H9 (cell line): Measurements from ENCODE around the gene GPHN. TPM values are rescaled to one million over a fixed set of nuclear protein-coding genes. Genes with fewer than 3 reads are reported as not detected.

ENCODE experiments used
- DNase-seq: peaks from one replicate; pipeline ENCODE4 v3.0.0-alpha.2; 2017
- H2AFZ ChIP-seq: one replicate; pipeline ENCODE4 v1.6.1; 2013; ENCODE audit warnings: mild to moderate bottlenecking, low read length, control low read depth, moderate library complexity
- H2AK5ac ChIP-seq: 2 replicates; pipeline ENCODE4 v1.6.1; 2013; ENCODE audit warnings: low read length, control low read depth, mixed read lengths; ENCODE audit not compliant: insufficient read length
- H2BK120ac ChIP-seq: one replicate; pipeline ENCODE4 v1.6.1; 2013; ENCODE audit warnings: low read depth, mild to moderate bottlenecking, low read length, control low read depth, inconsistent platforms; ENCODE audit not compliant: poor library complexity, severe bottlenecking
- H2BK12ac ChIP-seq: 2 replicates; pipeline ENCODE4 v1.6.1; 2013; ENCODE audit warnings: low read length, control low read depth, mixed read lengths, low read depth; ENCODE audit not compliant: insufficient read length
- H2BK15ac ChIP-seq: 2 replicates; pipeline ENCODE4 v1.6.1; 2013; ENCODE audit warnings: low read depth, low read length, control low read depth
- H2BK20ac ChIP-seq: one replicate; pipeline ENCODE4 v1.6.1; 2013; ENCODE audit warnings: low read depth, mild to moderate bottlenecking, low read length, control low read depth, inconsistent platforms; ENCODE audit not compliant: poor library complexity, severe bottlenecking
- H2BK5ac ChIP-seq: 2 replicates; pipeline ENCODE4 v1.6.1; 2013; ENCODE audit warnings: low read length, control low read depth, mixed read lengths; ENCODE audit not compliant: insufficient read length
- H3K14ac ChIP-seq: 2 replicates; pipeline ENCODE4 v1.6.1; 2013; ENCODE audit warnings: low read length, control low read depth; ENCODE audit not compliant: insufficient read depth
- H3K18ac ChIP-seq: 2 replicates; pipeline ENCODE4 v1.6.1; 2013; ENCODE audit warnings: low read depth, mild to moderate bottlenecking, mixed read lengths, low read length, control low read depth; ENCODE audit not compliant: insufficient read length
- H3K23ac ChIP-seq: 2 replicates; pipeline ENCODE4 v1.6.1; 2013; ENCODE audit warnings: low read length, control low read depth, mixed read lengths, low read depth; ENCODE audit not compliant: insufficient read length
- H3K23me2 ChIP-seq: 2 replicates; pipeline ENCODE4 v1.6.1; 2013; ENCODE audit warnings: low read depth, mild to moderate bottlenecking, mixed read lengths, low read length, control low read depth; ENCODE audit not compliant: insufficient read length, poor library complexity, severe bottlenecking
- H3K27ac ChIP-seq: 2 replicates; pipeline ENCODE4 v1.5.1; 2013; ENCODE audit warnings: low read length, control low read depth, mixed read lengths, low read depth; ENCODE audit not compliant: insufficient read length
- H3K27me3 ChIP-seq: 2 replicates; pipeline ENCODE4 v1.6.1; 2013; ENCODE audit warnings: low read length, control low read depth, inconsistent platforms; ENCODE audit not compliant: insufficient read depth
- H3K4ac ChIP-seq: 2 replicates; pipeline ENCODE4 v1.6.1; 2013; ENCODE audit warnings: low read depth, mild to moderate bottlenecking, control low read depth, inconsistent platforms, low read length, moderate library complexity
- H3K4me1 ChIP-seq: 2 replicates; pipeline ENCODE4 v1.6.1; 2013; ENCODE audit warnings: low read length, control low read depth, inconsistent platforms; ENCODE audit not compliant: insufficient read depth
- H3K4me2 ChIP-seq: 2 replicates; pipeline ENCODE4 v1.6.1; 2013; ENCODE audit warnings: low read length, control low read depth, mixed read lengths; ENCODE audit not compliant: insufficient read length, insufficient read depth
- H3K56ac ChIP-seq: 2 replicates; pipeline ENCODE4 v1.6.1; 2013; ENCODE audit warnings: low read depth, mild to moderate bottlenecking, mixed read lengths, low read length, control low read depth; ENCODE audit not compliant: insufficient read length
- H3K79me1 ChIP-seq: 2 replicates; pipeline ENCODE4 v1.6.1; 2013; ENCODE audit warnings: low read depth, mild to moderate bottlenecking, moderate library complexity, low read length, control low read depth, inconsistent platforms; ENCODE audit not compliant: insufficient read depth, poor library complexity, severe bottlenecking
- H3K79me2 ChIP-seq: 2 replicates; pipeline ENCODE4 v1.6.1; 2013; ENCODE audit warnings: low read length, control low read depth, inconsistent platforms; ENCODE audit not compliant: insufficient read depth
- H3K9ac ChIP-seq: 2 replicates; pipeline ENCODE4 v1.6.1; 2013; ENCODE audit warnings: low read length, control low read depth, mixed read lengths; ENCODE audit not compliant: insufficient read length; ENCODE audit errors: extremely low read depth
- H3K9me3 ChIP-seq: one replicate; pipeline ENCODE4 v1.6.1; 2013; ENCODE audit warnings: low read depth, low read length, inconsistent platforms; ENCODE audit not compliant: control insufficient read depth
- H3T11ph ChIP-seq: one replicate; pipeline ENCODE4 v1.6.1; 2013; ENCODE audit warnings: mild to moderate bottlenecking, low read length, control low read depth, inconsistent platforms
- H4K20me1 ChIP-seq: one replicate; pipeline ENCODE4 v1.6.1; 2013; ENCODE audit not compliant: control insufficient read depth, insufficient read length, insufficient read depth
- H4K5ac ChIP-seq: 2 replicates; pipeline ENCODE4 v1.6.1; 2013; ENCODE audit warnings: low read depth, mild to moderate bottlenecking, mixed read lengths, low read length, control low read depth; ENCODE audit not compliant: insufficient read length
- H4K8ac ChIP-seq: replicated peaks from 2 replicates; pipeline ENCODE4 v1.6.1; 2013; ENCODE audit warnings: low read length, control low read depth, mixed read lengths, low read depth; ENCODE audit not compliant: insufficient read length
- H4K91ac ChIP-seq: 2 replicates; pipeline ENCODE4 v1.6.1; 2013; ENCODE audit warnings: low read depth, mild to moderate bottlenecking, moderate library complexity, mixed read lengths, low read length, control low read depth; ENCODE audit not compliant: insufficient read length
- H3K27ac Mint-ChIP-seq, 3 experiments: 2 replicates in 2 of 3; 3 replicates in 1 of 3; pipeline ENCODE4 v1.8.0; 2020 to 2021; ENCODE audit warnings: mixed read lengths in 3 of 3, mild to moderate bottlenecking in 1 of 3, moderate library complexity in 1 of 3
- H3K27me3 Mint-ChIP-seq: 2 replicates; pipeline ENCODE4 v1.8.0; 2021; ENCODE audit warnings: low read depth, mild to moderate bottlenecking, moderate library complexity, mixed read lengths
- H3K36me3 Mint-ChIP-seq, 3 experiments: 2 replicates in 2 of 3; 3 replicates in 1 of 3; pipeline ENCODE4 v1.8.0; 2020 to 2021; ENCODE audit warnings: low read depth in 3 of 3, mixed read lengths in 3 of 3; ENCODE audit not compliant: insufficient read depth in 1 of 3
- H3K4me1 Mint-ChIP-seq, 2 experiments: 2 replicates each; pipeline ENCODE4 v1.8.0; 2020; ENCODE audit warnings: mixed read lengths in 2 of 2
- H3K4me3 Mint-ChIP-seq, 2 experiments: 2 replicates in 1 of 2; 3 replicates in 1 of 2; pipeline ENCODE4 v1.8.0; 2020 to 2021; ENCODE audit warnings: mild to moderate bottlenecking in 2 of 2, mixed read lengths in 2 of 2, moderate library complexity in 1 of 2
- H3K9me3 Mint-ChIP-seq, 2 experiments: 2 replicates in 1 of 2; 3 replicates in 1 of 2; pipeline ENCODE4 v1.8.0; 2020; ENCODE audit warnings: mild to moderate bottlenecking in 2 of 2, mixed read lengths in 2 of 2, moderate library complexity in 1 of 2
- CTCF ChIP-seq: fragments of 200-600 bp; sonication (generic); conservative IDR thresholded peaks from 3 replicates; pipeline ENCODE4 v1.8.0; 2021; ENCODE audit warnings: antibody characterized with exemption, mild to moderate bottlenecking
- WGBS: extraction: QIAGEN DNeasy Blood & Tissue Kit; methylation state at CpG from one replicate; pipeline ENCODE4 v1.1.7; 2013; ENCODE audit warnings: missing lambda C conversion rate, low lambda C conversion rate, mixed read lengths; ENCODE audit not compliant: insufficient read length; ENCODE audit errors: extremely low coverage; 5-methylcytosine and 5-hydroxymethylcytosine counted together
- total RNA-seq: library from RNA; stranded (reverse); gene quantifications from 2 replicates; pipeline ENCODE4 v1.2.1, GENCODE V29; 2021

The GPHN gene
- total RNA-seq, 1 experiment from 2014 or later: 16.1 TPM

DNA sequence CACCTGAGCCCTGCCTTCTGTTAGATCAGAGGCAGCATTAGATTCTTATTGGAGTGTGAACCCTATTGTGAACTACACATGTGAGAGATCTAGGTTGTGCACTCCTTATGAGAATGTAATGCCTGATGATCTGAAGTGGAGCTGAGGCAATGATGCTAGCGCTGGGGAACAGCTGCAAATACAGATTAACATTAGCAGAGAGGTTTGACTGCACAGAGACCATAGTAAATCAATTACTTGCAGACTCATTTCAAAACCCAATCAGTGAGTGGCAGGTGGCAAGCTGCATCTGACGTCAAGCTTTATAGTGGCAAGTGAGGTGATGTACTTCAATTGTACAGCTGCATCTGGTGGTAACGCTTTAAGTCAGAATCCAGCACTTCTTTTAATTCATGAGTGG, 141.6 kb downstream of the GPHN start:
- Histone ChIP-seq H3K14ac (no peak overlapping the region), H3K9me3 (no peaks in the 10 kb centered on the region), H4K91ac (no peak overlapping the region), H3T11ph (no peak overlapping the region), H3K56ac (no peak overlapping the region), H3K4me1 (peaks cover 4% of the 10 kb centered on the region; the same call in 1 of the 2 replicates), H3K79me1 (no peaks in the 10 kb centered on the region), H4K5ac (no peak overlapping the region), H2BK20ac (no peak overlapping the region), H2BK15ac (no peak overlapping the region), H2AFZ (no peak overlapping the region), H3K23me2 (no peaks in the 10 kb centered on the region), H3K79me2 (no peaks in the 10 kb centered on the region), H2BK120ac (no peak overlapping the region), H3K4me2 (no peak overlapping the region), H3K27me3 (no peaks in the 10 kb centered on the region), H2BK5ac (no peak overlapping the region), H4K8ac (no peak overlapping the region), H3K27ac (no peak overlapping the region), H2AK5ac (no peak overlapping the region), H4K20me1 (no peaks in the 10 kb centered on the region), H3K18ac (no peak overlapping the region), H2BK12ac (no peak overlapping the region), H3K9ac (no peak overlapping the region), H3K23ac (no peak overlapping the region), H3K4ac (no peak overlapping the region)
- Mint-ChIP-seq H3K4me1 (peaks cover 15 to 23% of the 10 kb centered on the region in 2 experiments), H3K9me3 (no peaks in the 10 kb centered on the region), H3K36me3 (no peaks in the 10 kb centered on the region), H3K27me3 (no peaks in the 10 kb centered on the region), H3K4me3 (no peak overlapping the region), H3K27ac (no peak overlapping the region)
- no peak for TF ChIP-seq CTCF
- DNase-seq: no peak
- no CpG with 5 or more reads among the region's 3 CpGs for WGBS
